K562 (cell line): ENCODE results near the gene GLIS2. TPM values are rescaled to one million over a fixed set of nuclear protein-coding genes. Genes with fewer than 3 reads are reported as not detected.

Experiments
- DNMT1 ChIP-seq: fragments of 450-650 bp; IDR thresholded peaks from 2 replicates; pipeline ENCODE4 v1.6.1; 2016; ENCODE audit warnings: antibody characterized with exemption, mild to moderate bottlenecking
- ELF2 ChIP-seq: fragments of 250-450 bp; sonication (Bioruptor Pico); IDR thresholded peaks from 2 replicates; pipeline ENCODE4 v1.5.0; 2021; ENCODE audit warnings: mild to moderate bottlenecking
- LCOR ChIP-seq: sonication (generic); formaldehyde crosslinking; IDR thresholded peaks from 2 replicates; pipeline ENCODE4 v1.8.0; 2022; ENCODE audit warnings: mild to moderate bottlenecking, missing genetic modification reagents
- SMARCE1 ChIP-seq: fragments of 450-650 bp; IDR thresholded peaks from 2 replicates; pipeline ENCODE4 v1.7.1; 2016; ENCODE audit warnings: mild to moderate bottlenecking
- ZNF436 ChIP-seq: fragments of 250-450, 450-650 bp; sonication (Bioruptor Pico); formaldehyde crosslinking; IDR thresholded peaks from 2 replicates; pipeline ENCODE4 v1.7.0; 2020; ENCODE audit warnings: mild to moderate bottlenecking
- polyA plus RNA-seq, 8 experiments: library from polyadenylated mRNA; depleted of rRNA in 4 of 8; stranded (reverse) in 5 of 8; unstranded in 3 of 8; fragments of >200 nt; fragmentation: Nextera tagmentation in 2 of 8; fragmentation: Illumina TruSeq in 1 of 8; extraction: Ambion mirVana in 2 of 8; extraction: Trizol in 1 of 8; gene quantifications; 2 replicates each; pipeline versions ENCODE4 v1.2.1 to v1.2.3, GENCODE V29; 2011 to 2014; ENCODE audit warnings: inconsistent platforms in 1 of 8, missing spikeins in 1 of 8
- total RNA-seq, 7 experiments: library from RNA; depleted of rRNA in 6 of 7; stranded (reverse); fragments of >200 nt in 6 of 7; fragmentation: Illumina TruSeq in 2 of 7; extraction: Trizol in 2 of 7; gene quantifications; 2 replicates each; pipeline versions ENCODE4 v1.2.1 to v1.2.3, GENCODE V29; 2011 to 2021; ENCODE audit warnings: low replicate concordance in 1 of 7
- TF ChIP-seq, protein P1 (sequence below): sonication (generic); formaldehyde crosslinking; IDR thresholded peaks from 2 replicates; pipeline ENCODE4 v1.8.0; 2022; ENCODE audit warnings: missing genetic modification reagents, mild to moderate bottlenecking, borderline replicate concordance
- TF ChIP-seq, protein P2 (sequence below), 2 experiments: fragments of 450-650 bp; formaldehyde crosslinking in 1 of 2; IDR thresholded peaks; 2 replicates each; pipeline versions ENCODE4 v1.4.0 to v1.6.1; 2014 to 2020; ENCODE audit warnings: mild to moderate bottlenecking in 2 of 2, borderline replicate concordance in 1 of 2, low read depth in 1 of 2
- TF ChIP-seq, protein P3 (sequence below): fragments of 450-650 bp; IDR thresholded peaks from 2 replicates; pipeline ENCODE4 v1.6.1; 2018; ENCODE audit warnings: mild to moderate bottlenecking, low read depth; ENCODE audit not compliant: partially characterized antibody

Gene GLIS2
- total and polyA plus RNA-seq, 9 of the 15 experiments (the other 6 are each of a cell fraction or from before 2014, with no cell fraction given): 0.10 to 9.0 (median 0.57) TPM

DNA sequence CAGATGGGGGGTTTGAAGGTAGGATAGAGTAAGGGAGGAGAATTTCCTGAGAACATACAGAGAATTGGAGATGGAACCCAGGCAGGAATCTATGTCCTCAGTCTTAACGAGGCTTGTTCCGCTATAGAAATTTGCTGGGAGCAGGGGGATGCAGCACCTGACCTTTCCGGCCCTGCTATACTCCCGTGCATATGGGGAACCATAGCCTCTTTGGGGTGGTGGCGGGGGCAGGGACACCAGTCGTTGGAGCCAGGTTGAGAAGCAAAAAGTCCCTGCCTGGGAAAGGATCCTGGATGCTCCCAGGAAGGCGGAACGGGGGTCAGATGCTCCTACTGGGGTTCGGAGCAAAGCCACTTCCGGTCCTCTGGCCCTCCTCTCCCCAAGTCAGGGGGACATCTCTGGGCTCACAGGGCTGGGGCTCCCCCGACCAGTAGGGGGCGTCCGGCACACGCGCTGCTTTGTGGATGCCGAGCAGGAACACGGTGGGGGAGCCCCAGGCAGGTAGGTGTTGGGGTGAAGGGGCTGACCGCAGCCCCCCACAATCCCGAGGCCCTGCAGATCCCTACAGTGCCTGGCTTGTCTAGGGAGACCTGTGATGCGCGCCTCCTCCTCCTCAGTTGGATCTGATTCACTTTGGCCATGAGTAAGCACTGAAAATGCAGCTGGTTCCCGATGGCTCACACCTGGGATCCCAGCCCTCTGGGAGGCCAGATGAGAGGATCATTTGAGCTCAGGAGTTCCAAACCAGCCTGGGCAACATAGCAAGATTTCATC lies 27.5 kb upstream of the GLIS2 start (continued):
- TF ChIP-seq, protein P1, sequence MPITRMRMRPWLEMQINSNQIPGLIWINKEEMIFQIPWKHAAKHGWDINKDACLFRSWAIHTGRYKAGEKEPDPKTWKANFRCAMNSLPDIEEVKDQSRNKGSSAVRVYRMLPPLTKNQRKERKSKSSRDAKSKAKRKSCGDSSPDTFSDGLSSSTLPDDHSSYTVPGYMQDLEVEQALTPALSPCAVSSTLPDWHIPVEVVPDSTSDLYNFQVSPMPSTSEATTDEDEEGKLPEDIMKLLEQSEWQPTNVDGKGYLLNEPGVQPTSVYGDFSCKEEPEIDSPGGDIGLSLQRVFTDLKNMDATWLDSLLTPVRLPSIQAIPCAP (CRISPR knock-in tag): no peak
- TF ChIP-seq SMARCE1 (no peak), DNMT1 (no peak), ZNF436 (no peak), LCOR (CRISPR knock-in tag) (no peak), ELF2 (CRISPR knock-in tag) (no peak)
- TF ChIP-seq, protein P2, sequence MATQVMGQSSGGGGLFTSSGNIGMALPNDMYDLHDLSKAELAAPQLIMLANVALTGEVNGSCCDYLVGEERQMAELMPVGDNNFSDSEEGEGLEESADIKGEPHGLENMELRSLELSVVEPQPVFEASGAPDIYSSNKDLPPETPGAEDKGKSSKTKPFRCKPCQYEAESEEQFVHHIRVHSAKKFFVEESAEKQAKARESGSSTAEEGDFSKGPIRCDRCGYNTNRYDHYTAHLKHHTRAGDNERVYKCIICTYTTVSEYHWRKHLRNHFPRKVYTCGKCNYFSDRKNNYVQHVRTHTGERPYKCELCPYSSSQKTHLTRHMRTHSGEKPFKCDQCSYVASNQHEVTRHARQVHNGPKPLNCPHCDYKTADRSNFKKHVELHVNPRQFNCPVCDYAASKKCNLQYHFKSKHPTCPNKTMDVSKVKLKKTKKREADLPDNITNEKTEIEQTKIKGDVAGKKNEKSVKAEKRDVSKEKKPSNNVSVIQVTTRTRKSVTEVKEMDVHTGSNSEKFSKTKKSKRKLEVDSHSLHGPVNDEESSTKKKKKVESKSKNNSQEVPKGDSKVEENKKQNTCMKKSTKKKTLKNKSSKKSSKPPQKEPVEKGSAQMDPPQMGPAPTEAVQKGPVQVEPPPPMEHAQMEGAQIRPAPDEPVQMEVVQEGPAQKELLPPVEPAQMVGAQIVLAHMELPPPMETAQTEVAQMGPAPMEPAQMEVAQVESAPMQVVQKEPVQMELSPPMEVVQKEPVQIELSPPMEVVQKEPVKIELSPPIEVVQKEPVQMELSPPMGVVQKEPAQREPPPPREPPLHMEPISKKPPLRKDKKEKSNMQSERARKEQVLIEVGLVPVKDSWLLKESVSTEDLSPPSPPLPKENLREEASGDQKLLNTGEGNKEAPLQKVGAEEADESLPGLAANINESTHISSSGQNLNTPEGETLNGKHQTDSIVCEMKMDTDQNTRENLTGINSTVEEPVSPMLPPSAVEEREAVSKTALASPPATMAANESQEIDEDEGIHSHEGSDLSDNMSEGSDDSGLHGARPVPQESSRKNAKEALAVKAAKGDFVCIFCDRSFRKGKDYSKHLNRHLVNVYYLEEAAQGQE (IDR thresholded peaks at IDR 0.05; ENCODE audit: borderline replicate concordance): peak; percentile 83
- TF ChIP-seq, protein P2 (CRISPR knock-in tag; IDR thresholded peaks at IDR 0.05; ENCODE audit: low read depth): no peak
- TF ChIP-seq, protein P3, sequence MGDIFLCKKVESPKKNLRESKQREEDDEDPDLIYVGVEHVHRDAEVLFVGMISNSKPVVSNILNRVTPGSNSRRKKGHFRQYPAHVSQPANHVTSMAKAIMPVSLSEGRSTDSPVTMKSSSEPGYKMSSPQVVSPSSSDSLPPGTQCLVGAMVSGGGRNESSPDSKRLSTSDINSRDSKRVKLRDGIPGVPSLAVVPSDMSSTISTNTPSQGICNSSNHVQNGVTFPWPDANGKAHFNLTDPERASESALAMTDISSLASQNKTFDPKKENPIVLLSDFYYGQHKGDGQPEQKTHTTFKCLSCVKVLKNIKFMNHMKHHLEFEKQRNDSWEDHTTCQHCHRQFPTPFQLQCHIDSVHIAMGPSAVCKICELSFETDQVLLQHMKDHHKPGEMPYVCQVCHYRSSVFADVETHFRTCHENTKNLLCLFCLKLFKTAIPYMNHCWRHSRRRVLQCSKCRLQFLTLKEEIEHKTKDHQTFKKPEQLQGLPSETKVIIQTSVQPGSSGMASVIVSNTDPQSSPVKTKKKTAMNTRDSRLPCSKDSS: no peak
